ENCODE data around the gene GMIP.

The GMIP gene

DNA sequence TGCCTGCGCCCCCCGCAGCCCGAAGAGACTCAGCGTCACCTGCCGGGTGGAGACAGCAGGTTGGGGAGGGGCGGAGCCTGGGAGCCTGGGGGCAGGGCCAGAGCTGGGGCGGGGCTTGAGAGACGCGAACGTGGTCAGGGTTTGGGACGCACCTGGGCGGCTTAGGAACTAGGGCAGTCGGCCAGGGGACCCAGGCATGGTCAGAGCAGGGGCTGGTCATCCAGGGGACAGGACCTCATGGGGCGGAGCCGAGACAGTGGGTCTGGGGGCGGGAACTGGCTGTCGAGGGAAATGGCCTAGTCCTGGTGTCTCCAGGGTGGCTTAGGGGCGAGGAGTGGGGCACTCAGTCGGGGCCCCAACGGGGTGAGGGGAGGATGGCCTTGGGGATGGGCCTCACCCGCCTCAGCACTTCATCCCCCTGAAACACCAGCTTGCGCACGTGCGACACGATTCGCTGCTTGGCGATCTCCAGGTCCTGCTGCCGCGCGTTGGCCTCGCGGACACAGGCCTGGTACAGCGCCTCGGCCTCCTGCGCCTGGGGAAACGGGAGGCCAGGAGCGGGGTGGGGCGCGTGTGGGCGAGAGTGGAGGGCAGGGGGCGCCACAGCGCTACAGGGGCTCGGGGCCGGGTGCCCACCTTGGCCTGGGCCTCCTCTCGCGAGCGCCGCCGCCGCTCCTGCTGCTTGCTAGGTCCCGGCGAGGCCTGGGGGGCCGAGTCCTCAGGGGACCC is 5.8 kb downstream of the GMIP start:
- H3K27ac ChIP-seq = no peak overlapping the region
- TF ChIP-seq CTCF (conservative IDR thresholded peaks at IDR 0.05) (no peak), ZFX (IDR thresholded peaks at IDR 0.05) (no peak)

DNA sequence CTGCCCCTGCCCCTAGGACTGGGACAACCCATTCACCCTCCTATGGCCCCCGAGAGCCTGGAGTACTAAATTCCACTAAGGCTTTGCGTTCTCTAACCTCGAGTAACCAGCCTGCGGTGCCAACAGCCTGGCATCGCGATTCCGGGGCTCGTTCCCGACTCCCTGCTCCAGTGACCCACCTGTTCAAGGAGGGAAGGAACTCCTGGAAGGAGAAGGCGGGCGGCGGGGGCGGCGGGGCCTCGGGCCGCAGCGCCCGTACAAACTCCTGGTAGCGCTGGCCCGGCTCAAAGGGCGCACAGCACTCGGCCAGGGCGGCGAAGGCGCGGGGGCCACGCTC is 6.3 kb downstream of the GMIP start:
- TF ChIP-seq CTCF (conservative IDR thresholded peaks at IDR 0.05) (no peak), ZFX (IDR thresholded peaks at IDR 0.05) (no peak)

DNA sequence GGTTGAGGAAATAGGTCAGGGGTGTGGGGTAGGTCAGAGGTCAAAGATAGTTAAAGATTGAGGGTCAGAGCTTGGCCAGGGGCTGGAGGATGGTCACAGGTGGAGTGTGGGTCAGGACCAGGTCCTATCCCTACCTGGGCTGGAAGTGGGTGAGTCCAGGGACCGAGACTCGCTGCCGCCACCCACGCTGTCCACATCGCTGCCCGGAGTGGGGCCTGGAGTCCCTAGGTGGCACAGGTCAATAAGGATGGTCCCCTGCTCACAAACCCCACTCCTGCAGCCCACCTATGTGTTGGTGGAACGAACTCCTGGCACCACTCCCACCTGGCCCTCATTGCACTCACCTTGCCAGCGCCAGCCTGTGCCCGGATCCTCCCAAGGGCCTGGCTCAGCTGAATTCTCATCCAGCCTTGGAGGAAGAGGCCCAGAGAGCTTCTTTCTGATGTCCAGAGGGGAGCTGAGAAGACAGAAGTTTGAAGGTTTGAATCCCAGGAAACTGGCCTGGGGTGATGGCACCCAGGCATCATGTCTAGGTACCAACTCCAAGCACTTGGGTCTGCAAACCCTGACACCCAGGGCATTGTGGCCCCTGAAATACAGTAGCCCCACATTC is 6.8 kb downstream of the GMIP start:
- H3K27ac ChIP-seq = no peak overlapping the region
- no peak for TF ChIP-seq ZFX (IDR thresholded peaks at IDR 0.05)
- TF ChIP-seq CTCF (conservative IDR thresholded peaks at IDR 0.05) = no peak

More for the DNA sequence above, 6.3 kb downstream of the GMIP start:
- no peak overlapping the region for H3K27ac ChIP-seq

DNA sequence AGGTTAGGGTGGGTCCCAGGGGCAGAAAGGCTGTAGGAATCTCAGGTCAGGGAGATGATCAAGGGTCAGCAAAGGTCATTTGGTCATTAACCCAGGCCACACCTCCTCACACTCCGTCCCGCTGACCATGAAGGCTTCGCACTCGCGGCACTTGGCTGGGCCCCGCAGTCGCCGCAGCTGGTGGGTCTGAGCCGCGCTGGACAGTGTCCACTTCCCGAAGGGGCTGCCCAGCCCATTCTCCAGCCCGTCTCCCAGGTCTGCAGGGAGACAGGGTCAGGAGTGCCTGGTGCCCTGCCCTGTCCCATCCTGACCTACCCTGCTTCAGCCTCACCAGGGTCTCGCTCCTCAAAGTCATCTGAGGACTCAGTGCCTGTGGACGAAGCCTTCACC is 8.1 kb downstream of the GMIP start:
- no peak overlapping the region for H3K27ac ChIP-seq
- no peak for TF ChIP-seq ZFX (IDR thresholded peaks at IDR 0.05)
- no peak for TF ChIP-seq CTCF (conservative IDR thresholded peaks at IDR 0.05)

DNA sequence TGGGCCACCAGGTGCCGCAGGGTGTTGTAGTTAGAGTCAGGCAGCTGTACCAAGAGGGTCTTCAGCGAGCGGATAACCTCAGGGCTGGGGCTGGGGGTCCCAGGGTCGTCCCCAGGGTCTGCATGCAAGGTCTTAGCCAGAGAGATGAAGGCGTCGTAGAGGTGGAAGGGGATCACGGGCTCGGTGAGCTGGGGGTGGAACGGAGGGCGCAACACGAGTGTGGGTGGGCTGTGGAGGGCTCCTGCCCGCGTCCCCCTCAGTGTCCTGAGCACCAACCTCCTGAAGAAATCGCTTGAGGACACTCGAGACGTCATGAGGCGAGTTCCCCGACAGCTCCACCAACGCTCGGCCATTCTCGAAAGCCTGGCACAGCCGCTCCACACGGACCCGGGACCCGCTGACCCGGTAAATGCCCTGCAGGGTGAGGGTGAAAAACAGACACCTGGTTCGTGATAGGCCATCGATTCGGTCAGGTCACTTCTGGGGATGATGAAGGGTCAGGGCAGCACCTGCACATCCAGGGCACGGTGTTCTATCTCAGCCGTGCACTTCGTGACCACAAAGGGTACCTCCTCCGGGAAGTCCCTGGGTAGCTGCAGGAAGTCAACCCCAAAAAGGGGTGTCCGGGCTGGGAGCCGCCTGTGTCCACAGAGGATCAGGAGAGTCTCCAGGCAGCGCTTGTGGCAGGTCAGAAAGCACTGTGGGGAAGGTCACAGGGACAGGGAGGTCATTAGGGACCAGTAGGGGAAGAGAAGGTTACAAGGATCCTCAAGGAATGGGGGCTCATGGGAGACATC is 8.7 kb downstream of the GMIP start:
- no peak overlapping the region for H3K27ac ChIP-seq
- no peak for TF ChIP-seq ZFX (IDR thresholded peaks at IDR 0.05)
- no peak for TF ChIP-seq CTCF (conservative IDR thresholded peaks at IDR 0.05)

GRCh38 chr19:19633711-19634515 is 9.5 kb downstream of the GMIP start:
- TF ChIP-seq CTCF (conservative IDR thresholded peaks at IDR 0.05) (no peak), ZFX (IDR thresholded peaks at IDR 0.05) (no peak)
- H3K27ac ChIP-seq = no peak overlapping the region
